Left lung (tissue), 10 donors: ENCODE measurements around the gene LTBP1. TPM values are rescaled to one million over a fixed set of nuclear protein-coding genes. Genes with fewer than 3 reads are reported as not detected.
A peak's percentile ranks its signal among the peaks of the same experiment; 100 is the strongest.

ENCODE experiments used
- ATAC-seq: fragments of 200-7000 bp; cut with Tn5 transposase; one replicate; pipeline ENCODE4 v1.9.1; 2020; ENCODE audit warnings: moderate library complexity
- DNase-seq, 4 donors: peaks; one replicate each; pipeline ENCODE4 v3.0.0-alpha.2; 2013 to 2020
- H3K27ac ChIP-seq, 2 donors: fragments of 200-600 bp; sonication (generic) in 1 of 2; one replicate each; pipeline versions ENCODE4 v1.5.0 to v1.8.0; 2020 to 2021
- H3K27me3 ChIP-seq, 2 donors: fragments of 200-600 bp; sonication (generic) in 1 of 2; one replicate each; pipeline versions ENCODE4 v1.5.0 to v1.8.0; 2020 to 2021
- H3K36me3 ChIP-seq, 2 donors: fragments of 200-600 bp; sonication (generic) in 1 of 2; one replicate each; pipeline versions ENCODE4 v1.5.0 to v1.8.0; 2020 to 2021
- H3K4me1 ChIP-seq, 2 donors: fragments of 200-600 bp; one replicate each; pipeline ENCODE4 v1.8.0; 2021
- H3K4me3 ChIP-seq, 2 donors: fragments of 200-600 bp; sonication (generic) in 1 of 2; one replicate each; pipeline versions ENCODE4 v1.5.0 to v1.8.0; 2020 to 2021; ENCODE audit warnings: mild to moderate bottlenecking in 1 of 2
- H3K9me3 ChIP-seq, 2 donors: fragments of 200-600 bp; sonication (generic) in 1 of 2; one replicate each; pipeline versions ENCODE4 v1.5.0 to v1.8.0; 2020 to 2021
- CTCF ChIP-seq, 2 donors: fragments of 200-600 bp; sonication (generic) in 1 of 2; IDR thresholded peaks; one replicate each; pipeline versions ENCODE4 v1.5.0 to v1.8.0; 2021; ENCODE audit warnings: antibody characterized with exemption in 2 of 2
- intact Hi-C, 2 donors: fragments of 100-400 bp; cut with DNase I; formaldehyde crosslinking; loops; one replicate each; pipeline versions ENCODE4 v1.11.2 to v1.14.2; 2022
- polyA plus RNA-seq, 6 donors: library from polyadenylated mRNA; unstranded; fragments of 120-200 nt; gene quantifications; one replicate each; pipeline ENCODE4 v1.2.1, GENCODE V29; 2013; ENCODE audit not compliant: insufficient read length in 6 of 6
- total RNA-seq, 2 donors: library from RNA; stranded (reverse); fragmentation: NEBNext Ultra II Directional; extraction: Animal tissue kit (Norgen Biotek cat#: 25700); gene quantifications; one replicate each; pipeline ENCODE4 v1.2.1, GENCODE V29; 2021
- donor health status: DM: no; HTN: yes; CAD: no.
- donor health status: DM: no; HTN: no; CAD: no.

The LTBP1 gene
- total and polyA plus RNA-seq, 8 donors, result 35.4 to 81.2 (median 50.9) TPM

GRCh38 chr2:33380001-33380609 is 433.4 kb downstream of the LTBP1 start:
- intact Hi-C loops, result no loop called here
- peak in 1 of 2 donors; percentile 38 for TF ChIP-seq CTCF (IDR thresholded peaks at IDR 0.05)
- no peaks in the 10 kb centered on the region for H3K36me3 ChIP-seq
- no peaks in the 10 kb centered on the region for H3K27me3 ChIP-seq
- H3K4me3 ChIP-seq, result no peak overlapping the region
- H3K4me1 ChIP-seq, result peaks cover 0 to 3% of the 10 kb centered on the region in 2 donors
- no peak overlapping the region for H3K27ac ChIP-seq
- ATAC-seq, result no peak
- no peak for DNase-seq
- H3K9me3 ChIP-seq, result no peaks in the 10 kb centered on the region

- Histone ChIP-seq H3K4me1 (peaks cover 0 to 3% of the 10 kb centered on the region in 2 donors), H3K4me3 (no peak overlapping the region), H3K27ac (no peak overlapping the region), H3K9me3 (no peaks in the 10 kb centered on the region), H3K36me3 (no peaks in the 10 kb centered on the region), H3K27me3 (no peaks in the 10 kb centered on the region)
- no peak for TF ChIP-seq CTCF (IDR thresholded peaks at IDR 0.05)
- ATAC-seq, result no peak
- no peak for DNase-seq
- intact Hi-C loops, result no loop called here
Measured at GRCh38 chr2:33380719-33381118, 434.0 kb downstream of the LTBP1 start.

- Histone ChIP-seq H3K9me3 (no peaks in the 10 kb centered on the region), H3K27me3 (no peaks in the 10 kb centered on the region), H3K4me1 (peaks cover 0 to 3% of the 10 kb centered on the region in 2 donors), H3K27ac (no peak overlapping the region), H3K36me3 (no peaks in the 10 kb centered on the region), H3K4me3 (no peak overlapping the region)
- intact Hi-C loops, result no loop called here
- peak in 2 of 4 donors; percentile 28 to 36 for DNase-seq
- TF ChIP-seq CTCF (IDR thresholded peaks at IDR 0.05), result no peak
- ATAC-seq, result no peak
Measured at GRCh38 chr2:33381301-33381858, 434.6 kb downstream of the LTBP1 start.

GRCh38 chr2:33383855-33384598 is 437.3 kb downstream of the LTBP1 start:
- ATAC-seq (no peak), DNase-seq (no peak)
- Histone ChIP-seq H3K9me3 (no peaks in the 10 kb centered on the region), H3K4me1 (no peaks in the 10 kb centered on the region), H3K36me3 (no peaks in the 10 kb centered on the region), H3K4me3 (no peak overlapping the region), H3K27ac (no peak overlapping the region), H3K27me3 (no peaks in the 10 kb centered on the region)
- no peak for TF ChIP-seq CTCF (IDR thresholded peaks at IDR 0.05)
- intact Hi-C loops, result no loop called here

- intact Hi-C loops, result no loop called here
Measured at GRCh38 chr2:33384599-33384961, 437.8 kb downstream of the LTBP1 start.

More at GRCh38 chr2:33384599-33384961, 437.8 kb downstream of the LTBP1 start:
- Histone ChIP-seq H3K4me3 (no peak overlapping the region), H3K4me1 (no peaks in the 10 kb centered on the region), H3K9me3 (no peaks in the 10 kb centered on the region), H3K36me3 (no peaks in the 10 kb centered on the region), H3K27me3 (no peaks in the 10 kb centered on the region), H3K27ac (no peak overlapping the region)
- no peak for TF ChIP-seq CTCF (IDR thresholded peaks at IDR 0.05)
- DNase-seq (no peak), ATAC-seq (no peak)
